COLO668 (cell line): ENCODE data around the gene UST.
A peak's percentile ranks its signal among the peaks of the same experiment; 100 is the strongest.

Source experiments
- DNase-seq: peaks from one replicate; lab custom pipeline; 2025; ENCODE audit not compliant: unreplicated experiment; lab: John Stamatoyannopoulos, UW

Gene UST

GRCh38 chr6:149054559-149055194, 307.8 kb downstream of the UST start:
- no peak for DNase-seq

- DNase-seq = no peak
Measured at GRCh38 chr6:149055195-149055899, 308.5 kb downstream of the UST start.

GRCh38 chr6:149056777-149057463, 310.1 kb downstream of the UST start:
- no peak for DNase-seq

- DNase-seq = no peak
Measured at GRCh38 chr6:149057464-149057840, 310.6 kb downstream of the UST start.

- DNase-seq = no peak
Measured at GRCh38 chr6:149059557-149059956, 312.7 kb downstream of the UST start.

GRCh38 chr6:149060300-149060984, 313.6 kb downstream of the UST start:
- peak; percentile 63 for DNase-seq

- DNase-seq = peak; percentile 82
Measured at GRCh38 chr6:149060985-149061760, 314.3 kb downstream of the UST start.

- no peak for DNase-seq
Measured at GRCh38 chr6:149061930-149062329, 315.1 kb downstream of the UST start.

GRCh38 chr6:149062653-149063348, 316.0 kb downstream of the UST start:
- no peak for DNase-seq

- no peak for DNase-seq
Measured at GRCh38 chr6:149063468-149063867, 316.6 kb downstream of the UST start.

GRCh38 chr6:149064001-149064659, 317.3 kb downstream of the UST start:
- no peak for DNase-seq

GRCh38 chr6:149064660-149065015, 317.8 kb downstream of the UST start:
- DNase-seq = no peak

GRCh38 chr6:149065121-149065520, 318.3 kb downstream of the UST start:
- DNase-seq = no peak

GRCh38 chr6:149065658-149066556, 319.1 kb downstream of the UST start:
- DNase-seq = no peak

- DNase-seq = no peak
Measured at GRCh38 chr6:149071997-149072396, 325.2 kb downstream of the UST start.

GRCh38 chr6:149074832-149075258, 328.0 kb downstream of the UST start:
- DNase-seq = no peak

GRCh38 chr6:149075616-149076354, 329.0 kb downstream of the UST start:
- no peak for DNase-seq

- DNase-seq = no peak
Measured at GRCh38 chr6:149076355-149076734, 329.5 kb downstream of the UST start.
